GM19395 (cell line): ENCODE results near the gene PLEKHA8.
A peak's percentile ranks its signal among the peaks of the same experiment; 100 is the strongest.

Source experiments
- ATAC-seq: cut with Tn5 transposase; IDR thresholded peaks from one replicate; pipeline ENCODE4 v1.9.1; 2021; ENCODE audit warnings: mild to moderate bottlenecking, moderate library complexity; ENCODE audit not compliant: unreplicated experiment

The PLEKHA8 gene

DNA sequence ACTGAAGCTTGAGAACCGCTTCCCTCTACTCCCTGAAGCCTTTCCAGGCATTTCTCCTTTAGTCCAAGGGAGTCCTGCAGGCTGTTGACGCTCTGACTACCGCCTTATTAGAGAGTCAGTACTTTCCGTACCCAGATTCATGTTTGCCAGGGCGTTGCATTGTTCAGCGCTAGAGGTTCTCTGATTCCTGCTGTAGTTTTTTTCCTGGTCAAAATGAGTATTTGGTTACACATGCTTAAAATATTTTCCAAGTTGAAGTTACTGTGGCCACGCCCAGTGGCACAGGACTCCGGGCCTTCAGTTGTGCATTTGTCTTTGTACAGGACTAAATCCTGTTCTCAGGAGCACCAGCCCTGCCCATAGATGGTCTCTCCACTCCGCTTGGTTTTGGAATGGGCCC lies 114.5 kb downstream of the PLEKHA8 start:
- no peak for ATAC-seq

DNA sequence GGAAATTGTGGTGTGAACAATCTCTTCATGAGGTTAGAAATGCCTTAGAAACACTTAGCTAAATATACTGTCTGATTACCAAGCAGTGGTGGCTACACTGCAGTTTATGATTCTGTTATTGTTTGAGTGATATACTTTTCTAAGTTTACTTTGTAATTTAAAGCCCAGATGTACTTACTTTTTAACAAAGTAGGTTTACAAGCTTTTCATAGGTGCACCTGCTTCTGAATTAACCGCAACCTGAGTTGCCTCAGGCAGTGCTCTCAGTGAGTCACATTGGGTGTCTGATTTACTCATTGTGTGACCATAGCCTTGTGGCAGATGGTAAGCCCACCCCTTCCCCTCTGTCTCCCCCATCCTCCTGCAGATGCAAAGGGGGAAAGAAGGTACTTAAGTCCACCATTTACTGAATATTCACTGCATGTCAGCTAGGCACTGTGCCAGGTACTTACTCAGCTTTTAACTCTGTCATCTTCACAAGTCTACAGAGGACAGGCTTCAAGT lies 115.6 kb downstream of the PLEKHA8 start:
- no peak for ATAC-seq

DNA sequence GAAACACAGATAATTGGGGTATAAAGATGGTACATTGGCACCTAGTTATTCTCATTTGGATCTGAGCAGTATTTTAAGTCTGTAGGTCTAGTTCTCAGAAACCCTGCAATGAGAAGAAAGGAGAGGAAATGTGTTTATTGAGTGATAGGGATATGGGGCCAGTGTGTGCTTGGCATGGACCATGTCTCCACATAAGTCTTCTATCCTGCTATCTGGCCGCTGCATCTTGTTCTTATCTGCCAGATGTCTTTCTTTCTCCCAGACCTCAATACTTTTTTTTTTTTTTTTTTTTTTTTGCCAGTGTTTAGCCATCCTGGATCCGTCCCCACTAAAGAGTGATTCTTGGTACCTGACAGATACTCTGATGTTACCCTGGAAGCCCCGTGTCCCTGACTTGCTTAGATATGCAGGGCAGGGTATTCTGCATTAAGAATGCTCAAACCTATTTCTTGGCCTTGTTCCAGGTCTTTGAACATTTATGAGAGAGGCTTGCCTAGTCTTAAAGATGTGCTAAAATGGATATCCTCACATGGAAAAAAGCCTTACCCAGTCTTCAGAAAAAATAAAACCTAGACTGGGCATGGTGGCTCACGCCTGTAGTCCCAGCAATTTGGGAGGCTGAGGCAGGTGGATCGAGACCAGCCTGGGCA lies 116.6 kb downstream of the PLEKHA8 start:
- no peak for ATAC-seq

DNA sequence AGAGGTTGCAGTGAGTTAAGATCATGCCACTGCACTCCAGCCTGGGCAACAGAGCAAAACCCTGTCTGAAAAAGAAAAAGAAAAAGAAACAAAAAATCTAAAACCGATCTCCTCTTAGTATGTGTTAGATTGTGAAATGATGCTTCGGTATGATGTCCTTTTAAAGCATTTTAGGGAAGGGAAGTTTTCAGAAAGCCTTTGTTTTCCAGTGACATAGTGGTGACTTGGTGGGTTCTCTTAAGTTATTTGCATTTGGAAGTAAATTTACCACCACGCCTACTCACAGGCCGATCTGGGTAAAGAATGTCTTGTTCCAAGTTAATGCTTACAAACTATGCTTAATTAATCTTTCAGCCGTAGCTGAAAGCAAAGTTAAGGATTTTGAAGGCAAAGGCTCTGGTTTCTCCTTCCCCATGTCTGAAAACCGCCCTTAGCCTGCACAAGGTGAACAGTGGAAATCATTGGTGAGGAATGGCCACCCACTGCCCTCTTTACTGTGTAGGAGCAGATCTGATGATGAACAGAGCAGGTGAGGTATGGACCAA lies 117.3 kb downstream of the PLEKHA8 start:
- no peak for ATAC-seq

DNA sequence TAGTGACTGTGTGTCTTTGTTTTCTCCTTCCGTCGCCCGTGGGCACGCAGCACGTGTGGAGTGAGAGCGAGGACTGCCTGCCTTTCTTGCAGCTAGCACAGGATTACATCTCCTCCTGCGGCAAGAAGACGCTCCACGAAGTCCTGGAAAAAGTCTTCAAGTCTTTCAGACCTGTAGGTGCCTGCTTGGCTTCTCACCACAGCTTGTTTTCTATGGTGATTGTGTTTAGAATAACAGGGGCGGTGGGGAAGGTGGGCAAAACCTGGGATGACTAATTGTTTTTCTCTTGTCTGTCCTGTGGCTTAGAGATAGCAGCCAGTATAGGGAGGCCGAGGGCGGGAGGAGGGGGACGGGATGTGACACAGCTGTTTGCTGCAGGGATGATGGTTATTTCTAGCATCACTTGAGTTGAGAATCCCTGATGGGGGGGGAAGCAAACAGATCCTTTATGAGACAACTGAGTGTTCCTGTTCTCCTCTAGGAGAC lies 118.0 kb downstream of the PLEKHA8 start:
- no peak for ATAC-seq

DNA sequence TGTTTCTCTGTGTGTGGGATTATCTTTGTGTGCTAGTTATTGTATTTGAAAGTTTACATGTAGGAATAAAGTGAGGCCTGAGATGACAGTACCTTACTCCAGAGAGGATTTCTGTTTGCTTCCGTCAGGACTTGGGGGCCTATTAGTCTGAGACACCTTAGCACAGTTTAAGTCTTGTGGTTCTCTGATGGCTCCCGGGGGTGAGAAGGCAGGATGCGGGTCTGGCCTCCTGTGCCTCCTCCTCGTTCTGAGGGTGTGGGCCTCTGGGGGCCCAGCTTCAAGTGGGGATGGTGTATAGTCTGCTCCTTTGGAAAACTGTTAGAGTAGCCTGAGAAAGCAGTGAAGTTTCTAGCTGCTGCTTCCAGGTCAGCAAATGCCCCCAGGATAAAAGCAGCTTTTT lies 119.0 kb downstream of the PLEKHA8 start:
- no peak for ATAC-seq

DNA sequence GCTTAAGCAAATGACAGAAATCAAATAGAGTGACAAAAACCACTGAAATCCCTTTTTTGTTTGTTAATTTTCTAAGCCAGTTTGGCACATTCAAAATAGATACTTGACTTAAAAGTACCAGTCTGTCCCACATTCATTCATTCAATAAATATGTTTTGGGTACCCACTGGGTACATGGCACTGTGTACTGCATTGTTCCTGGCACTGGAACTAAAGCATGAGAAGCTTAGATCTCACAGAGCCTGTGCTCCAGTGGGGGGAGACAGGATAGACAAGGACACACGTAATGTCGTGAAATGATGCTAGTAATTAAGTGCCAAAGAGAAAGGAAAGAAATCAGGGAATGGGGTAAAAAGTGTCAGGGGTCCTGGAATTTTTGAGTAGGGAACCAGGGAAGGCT lies 119.6 kb downstream of the PLEKHA8 start:
- no peak for ATAC-seq

DNA sequence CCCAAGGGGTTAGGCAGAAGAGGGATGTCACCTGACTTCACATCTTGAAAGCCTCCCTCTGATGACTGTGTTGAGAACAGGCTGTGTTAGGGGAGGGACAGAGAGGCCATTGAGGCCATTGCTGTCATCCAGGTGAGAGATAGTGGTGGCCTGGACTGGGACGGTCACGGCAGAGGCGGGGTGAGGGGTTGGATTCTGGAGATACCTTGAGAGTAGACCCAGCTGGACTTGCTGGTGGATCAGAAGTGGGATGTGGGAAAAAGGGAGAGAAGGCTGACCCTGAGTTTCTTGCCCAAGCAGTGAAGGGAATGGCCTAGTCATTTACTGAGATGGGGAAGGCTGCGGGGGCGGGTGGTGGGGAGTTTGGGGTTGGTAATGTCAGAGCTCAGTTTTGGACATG lies 120.2 kb downstream of the PLEKHA8 start:
- no peak for ATAC-seq

DNA sequence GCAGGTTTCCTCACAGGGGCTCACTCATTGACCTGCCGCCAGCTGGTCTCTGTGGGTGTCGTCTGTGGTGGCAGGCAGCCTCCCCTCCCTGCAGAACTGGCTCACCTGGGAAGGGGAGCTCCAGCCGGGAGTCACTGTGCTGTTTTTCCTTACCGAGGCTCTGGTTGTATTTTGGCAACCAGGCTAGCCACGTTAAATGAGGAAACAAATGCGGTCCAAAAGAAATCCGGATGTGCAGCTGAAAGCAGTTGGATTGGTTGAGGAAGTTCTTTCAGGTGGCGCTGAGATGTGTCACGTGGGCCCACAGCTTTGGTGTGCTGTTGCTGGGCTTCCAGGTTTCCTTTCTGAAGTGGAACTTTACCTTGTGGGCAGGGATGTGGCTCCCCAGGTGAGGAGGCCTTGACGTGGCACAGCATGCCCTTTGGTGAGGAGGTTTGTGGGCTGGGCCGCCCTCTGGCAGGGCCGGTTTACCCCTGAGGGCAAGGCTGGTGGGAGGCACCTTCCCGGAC lies 120.8 kb downstream of the PLEKHA8 start:
- ATAC-seq, result peak; percentile 61

DNA sequence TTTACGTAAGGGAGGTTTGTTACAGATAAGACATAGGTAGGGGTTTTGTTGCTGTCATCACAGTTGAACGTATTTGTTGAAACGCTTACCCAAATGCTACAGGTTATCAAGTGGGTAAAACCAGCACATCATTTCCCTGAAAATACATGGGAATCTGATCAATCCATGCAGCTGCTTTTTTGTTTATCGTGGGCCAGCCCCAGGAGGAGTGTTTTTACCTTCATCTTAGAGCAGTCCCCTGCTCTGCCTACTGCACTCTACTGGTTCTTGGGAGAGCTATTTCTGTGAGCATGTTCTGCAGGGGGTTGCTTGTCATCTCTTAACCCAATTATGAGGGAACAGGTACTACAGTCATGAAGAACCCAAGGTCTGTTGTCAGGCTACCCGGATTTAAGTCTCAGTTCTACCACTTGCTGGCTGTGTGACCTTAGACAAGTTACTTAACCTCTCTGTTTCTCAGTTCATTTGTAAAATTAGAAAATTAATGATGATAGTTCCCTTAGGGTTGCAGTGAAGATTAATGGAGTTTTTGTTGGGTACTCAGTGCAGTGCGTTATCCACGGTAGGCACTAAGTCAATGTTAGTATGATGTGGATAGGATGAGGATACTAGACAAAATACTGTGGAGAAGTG lies 121.5 kb downstream of the PLEKHA8 start:
- ATAC-seq, result no peak

DNA sequence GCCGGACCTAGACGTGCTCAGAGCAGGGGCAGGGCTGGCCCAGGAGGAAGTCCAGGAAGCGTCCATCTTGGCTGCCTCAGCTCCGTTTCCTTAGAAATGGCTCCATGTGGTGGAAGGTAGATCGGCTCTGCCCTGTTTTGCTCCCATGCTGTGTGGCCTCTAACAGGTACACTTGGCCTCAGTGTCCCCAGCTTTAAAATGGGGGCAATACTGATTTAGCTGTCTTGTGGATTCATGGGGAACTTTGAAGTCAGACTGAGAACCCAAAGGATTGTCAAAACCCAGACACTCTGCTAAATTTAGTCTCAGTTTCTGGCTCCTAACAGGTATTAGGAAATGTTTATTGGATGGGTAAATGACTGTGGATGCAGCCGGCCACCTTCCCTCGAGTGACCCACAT lies 122.5 kb downstream of the PLEKHA8 start:
- no peak for ATAC-seq

DNA sequence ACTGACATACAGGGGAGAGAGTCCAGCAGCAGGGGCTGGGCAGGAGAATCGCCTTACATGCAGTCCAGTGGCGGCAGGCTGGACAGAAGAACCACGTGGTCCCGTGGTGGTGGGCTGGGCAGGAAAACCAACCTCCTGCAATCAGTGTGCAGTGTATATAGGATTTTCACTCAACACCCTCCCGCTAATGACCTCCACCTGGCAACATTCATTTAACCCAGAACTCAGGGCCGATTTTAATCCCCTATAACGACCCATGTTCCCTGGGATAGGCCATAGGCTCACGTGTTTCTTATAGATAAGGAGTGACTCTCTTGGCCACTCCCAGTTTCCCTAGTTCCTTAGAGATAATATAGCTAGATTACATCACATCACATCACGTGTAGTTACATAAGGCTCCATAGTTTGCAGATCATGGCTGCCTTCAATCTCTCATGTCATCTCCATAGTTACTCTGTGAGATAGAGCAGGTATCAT lies 125.9 kb downstream of the PLEKHA8 start:
- no peak for ATAC-seq

DNA sequence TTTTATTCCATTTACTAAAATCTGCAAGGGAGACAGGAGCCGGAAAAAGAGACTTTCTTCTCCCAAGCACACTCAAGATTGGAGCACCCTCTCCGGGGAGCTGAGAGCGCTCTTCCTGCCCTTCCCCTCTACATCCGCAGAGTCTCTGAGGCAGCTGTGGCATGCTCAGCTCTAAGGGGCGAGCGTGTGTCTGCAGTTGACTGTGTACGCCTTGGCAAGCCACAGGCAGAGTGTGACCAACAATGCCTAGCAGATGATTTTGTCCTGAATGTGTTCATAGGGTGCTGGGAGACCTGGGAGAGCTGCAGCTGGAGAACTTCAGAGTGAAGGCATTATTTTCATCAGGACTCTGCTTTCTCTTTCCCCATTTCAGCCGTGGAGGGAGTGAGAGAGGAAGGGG lies 127.3 kb downstream of the PLEKHA8 start:
- no peak for ATAC-seq

DNA sequence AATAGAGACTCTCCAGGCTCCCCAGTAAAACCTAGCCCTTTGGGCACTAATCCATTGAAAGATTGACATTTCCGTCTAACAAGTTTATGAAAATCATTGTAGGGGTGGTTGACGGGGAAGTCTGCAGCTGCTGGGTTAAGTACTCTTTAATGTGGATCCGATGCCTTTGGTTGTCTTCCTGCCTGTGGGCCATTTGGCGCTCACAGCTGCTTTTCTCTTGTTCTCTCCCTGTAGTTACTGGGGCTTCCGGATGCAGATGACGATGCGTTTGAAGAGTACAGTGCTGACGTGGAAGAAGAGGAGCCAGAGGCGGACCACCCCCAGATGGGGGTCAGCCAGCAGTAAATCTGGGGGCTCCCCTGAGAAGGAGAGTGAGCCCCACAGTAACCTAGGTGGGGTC lies 129.0 kb downstream of the PLEKHA8 start:
- no peak for ATAC-seq

DNA sequence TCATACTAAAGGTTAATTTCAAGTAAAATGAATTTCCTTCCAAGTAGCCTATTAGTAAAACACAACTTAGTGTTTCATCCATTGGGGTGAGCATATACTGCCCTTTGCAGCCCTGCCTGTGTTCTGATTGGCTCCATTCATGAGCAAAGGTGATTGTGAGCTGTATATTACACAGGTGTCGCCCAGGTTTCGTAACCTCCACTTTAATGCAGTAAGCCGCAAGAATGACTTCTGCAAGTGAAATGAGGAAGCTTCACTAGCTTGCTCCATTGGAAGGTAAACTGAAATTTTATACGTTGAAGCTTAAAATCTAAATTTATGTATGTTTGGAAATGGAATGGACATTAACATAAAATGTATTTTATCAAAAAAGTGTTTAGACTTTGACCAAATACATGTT lies 131.0 kb downstream of the PLEKHA8 start:
- peak; percentile 45 for ATAC-seq

DNA sequence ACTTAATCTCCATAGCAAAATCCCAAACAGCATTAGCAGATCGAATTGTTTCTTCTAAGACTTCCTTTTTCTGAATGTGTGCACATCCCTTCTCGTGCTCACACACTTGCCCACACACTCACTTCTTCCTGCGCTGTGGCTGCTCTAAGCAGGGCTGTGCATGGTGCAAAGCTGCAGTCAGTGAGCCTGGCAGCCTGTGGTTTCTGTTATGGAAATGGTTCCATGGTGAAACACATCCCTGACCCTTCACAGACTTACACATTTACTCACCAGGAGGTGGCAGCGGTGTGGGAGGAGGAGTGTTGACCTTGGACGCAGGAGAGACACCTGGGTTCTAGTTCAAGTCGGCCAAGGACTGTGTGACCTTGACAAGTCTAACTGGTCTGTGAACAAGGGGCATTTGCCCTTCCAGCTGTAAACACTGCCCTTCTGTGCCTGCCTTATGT lies 131.5 kb downstream of the PLEKHA8 start:
- no peak for ATAC-seq

DNA sequence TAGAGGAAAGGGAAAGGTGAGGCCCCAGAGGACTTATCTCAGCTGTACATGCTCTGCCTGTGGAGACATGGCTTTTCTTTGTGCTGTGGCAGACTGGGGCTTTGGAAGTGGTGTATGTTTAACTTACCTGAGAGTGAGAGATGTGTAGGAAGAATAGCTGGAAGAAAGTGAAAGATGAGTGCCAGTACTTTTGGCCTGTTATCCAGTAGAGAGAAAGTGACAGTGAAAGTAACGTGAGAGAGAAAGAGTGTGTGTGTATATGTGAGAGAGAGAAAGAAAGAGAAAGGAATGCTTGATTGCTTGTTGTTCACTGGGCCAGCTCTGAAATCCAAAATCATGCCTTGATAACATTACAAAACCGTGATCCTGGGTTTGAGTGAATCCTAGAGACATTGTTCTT lies 132.1 kb downstream of the PLEKHA8 start:
- ATAC-seq, result no peak

DNA sequence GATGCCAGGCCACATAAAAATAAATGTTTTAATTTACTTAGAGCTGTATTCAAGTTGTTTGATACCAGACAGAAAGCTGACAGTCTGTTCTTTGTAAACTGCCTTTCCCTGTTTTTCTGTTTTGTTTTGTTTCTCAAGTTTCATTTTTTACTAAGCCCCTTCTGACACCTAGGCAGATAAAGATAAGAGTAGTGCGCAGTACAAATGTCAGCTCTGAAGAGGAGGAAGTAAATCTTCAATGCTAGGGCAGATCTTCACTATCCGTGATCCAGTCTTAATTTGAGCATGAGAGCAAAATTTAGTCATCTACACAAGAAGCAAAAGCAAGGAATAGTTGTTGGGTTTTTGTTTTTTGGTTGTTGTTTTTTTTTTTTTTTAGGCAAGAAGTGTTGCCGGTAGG lies 133.9 kb downstream of the PLEKHA8 start:
- no peak for ATAC-seq

DNA sequence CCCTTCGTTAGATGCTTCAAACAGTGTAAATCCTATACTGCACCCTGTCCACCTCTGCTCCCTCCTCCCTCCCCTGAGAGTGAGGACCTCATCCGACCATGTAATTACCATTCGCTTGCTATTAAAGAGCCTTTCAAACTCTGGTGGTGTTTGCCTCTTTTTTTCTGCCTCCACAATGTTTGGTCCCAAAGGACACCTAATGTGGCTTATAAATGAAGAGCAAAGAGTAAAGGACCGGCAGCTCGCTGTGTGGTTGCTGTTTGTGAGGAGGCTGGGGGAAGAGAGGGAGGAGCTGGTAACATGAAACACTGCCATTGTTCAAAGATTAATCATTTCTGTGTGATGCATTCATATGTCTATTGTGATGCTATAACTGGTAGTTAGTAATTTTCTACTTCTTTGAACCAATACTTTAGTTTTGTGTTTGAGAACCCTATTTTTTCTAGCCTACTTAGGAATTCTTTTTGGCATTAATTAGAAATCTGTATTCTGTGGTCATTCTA lies 134.5 kb downstream of the PLEKHA8 start:
- no peak for ATAC-seq

DNA sequence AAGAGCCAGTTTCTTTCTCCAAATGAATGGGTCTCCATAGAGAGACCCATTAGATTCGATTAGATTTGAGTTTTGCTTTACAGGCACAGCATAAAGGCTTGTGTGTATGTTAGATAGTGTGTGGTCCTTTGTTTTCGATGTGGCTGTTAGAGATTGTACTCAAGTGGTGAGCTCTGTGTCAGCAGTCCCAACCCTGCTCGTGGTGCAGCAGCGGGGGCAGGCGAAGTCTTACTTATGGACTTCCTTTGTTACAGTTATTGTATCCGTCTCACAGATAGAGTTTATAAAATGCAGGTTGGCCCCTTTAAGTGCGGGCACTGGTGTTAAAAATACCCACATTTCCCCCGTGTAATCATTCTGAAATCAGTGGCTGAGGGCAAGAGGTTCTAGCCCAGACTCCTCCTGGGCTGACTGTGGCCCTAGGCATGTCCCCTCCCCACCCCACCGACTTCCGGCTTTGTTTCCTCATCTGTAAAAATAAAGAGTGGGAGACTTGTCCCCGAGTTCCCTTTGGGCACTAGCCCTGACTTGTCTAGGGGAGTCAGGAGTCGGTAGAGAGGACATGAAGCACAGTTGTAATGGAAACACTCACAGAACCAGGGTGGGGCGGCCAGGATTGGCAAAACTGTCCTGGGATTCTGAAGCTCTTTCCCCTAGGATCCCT lies 135.2 kb downstream of the PLEKHA8 start:
- no peak for ATAC-seq

DNA sequence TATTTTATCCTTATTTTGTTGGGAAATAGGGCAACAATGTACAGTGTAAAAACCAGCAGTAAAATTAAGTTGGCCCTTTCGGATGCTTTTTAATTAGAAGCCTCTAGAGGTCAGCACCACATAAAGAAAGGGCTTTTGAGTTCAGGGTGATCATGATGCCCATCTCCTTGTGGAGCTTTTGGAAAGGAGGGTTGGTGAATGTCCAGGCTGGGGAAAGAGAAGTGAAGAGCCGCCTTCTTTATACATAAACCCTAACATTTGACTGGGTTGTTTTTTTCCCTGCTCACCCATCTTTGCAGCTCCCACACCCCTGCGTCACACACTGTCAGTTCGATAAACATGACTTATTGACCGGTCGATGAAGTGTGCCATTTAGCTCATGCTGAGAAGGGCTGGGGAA lies 136.4 kb downstream of the PLEKHA8 start:
- ATAC-seq, result peak; percentile 31
